KOPT-K1 (cell line): ENCODE results near the gene DLK2.

Experiments used
- H3K27ac ChIP-seq: fragments of 200-600 bp; sonication (generic); 2 replicates; pipeline ENCODE4 v1.5.1; 2016; ENCODE audit warnings: antibody characterized with exemption, mild to moderate bottlenecking, low read depth, low read length; ENCODE audit not compliant: poor library complexity, severe bottlenecking
- H3K36me3 ChIP-seq: fragments of 200-600 bp; sonication (generic); 2 replicates; pipeline ENCODE4 v1.5.1; 2017; ENCODE audit warnings: antibody characterized with exemption, mild to moderate bottlenecking, low read length, moderate library complexity; ENCODE audit not compliant: insufficient read depth
- H3K9me3 ChIP-seq: fragments of 200-600 bp; sonication (generic); 2 replicates; pipeline ENCODE4 v1.5.1; 2017; ENCODE audit warnings: antibody characterized with exemption, low read length, mild to moderate bottlenecking; ENCODE audit not compliant: insufficient read depth, poor library complexity, severe bottlenecking

Gene DLK2

GRCh38 chr6:43407296-43407695, 48.1 kb downstream of the DLK2 start:
- no peak overlapping the region for H3K27ac ChIP-seq

GRCh38 chr6:43405354-43405753, 50.0 kb downstream of the DLK2 start:
- Histone ChIP-seq H3K9me3 (no peaks in the 10 kb centered on the region), H3K36me3 (no peaks in the 10 kb centered on the region), H3K27ac (no peak overlapping the region)

More at GRCh38 chr6:43407296-43407695, 48.1 kb downstream of the DLK2 start:
- Histone ChIP-seq H3K9me3 (peaks cover 2% of the 10 kb centered on the region), H3K36me3 (no peaks in the 10 kb centered on the region)

- H3K9me3 ChIP-seq = no peaks in the 10 kb centered on the region
- no peak overlapping the region for H3K27ac ChIP-seq
- no peaks in the 10 kb centered on the region for H3K36me3 ChIP-seq
Measured at GRCh38 chr6:43402820-43403219, 52.5 kb downstream of the DLK2 start.

- Histone ChIP-seq H3K9me3 (no peaks in the 10 kb centered on the region), H3K27ac (no peak overlapping the region), H3K36me3 (no peaks in the 10 kb centered on the region)
Measured at GRCh38 chr6:43401730-43402129, 53.6 kb downstream of the DLK2 start.
